LNCaP clone FGC (cell line): Measurements from ENCODE around the gene FADS2.

Experiments used
- DNase-seq: peaks from one replicate; pipeline ENCODE4 v3.0.0-alpha.2; 2011; ENCODE audit warnings: low read depth
- H3K4me3 ChIP-seq: 2 replicates; pipeline ENCODE4 v1.5.1; 2011; ENCODE audit warnings: mild to moderate bottlenecking, low read depth, low read length, control low read depth
- TF ChIP-seq, protein P1 (sequence below): IDR thresholded peaks from 2 replicates; pipeline ENCODE4 v1.5.1; 2012; ENCODE audit warnings: mild to moderate bottlenecking; ENCODE audit not compliant: control insufficient read depth, insufficient read depth; ENCODE audit errors: extremely low read depth

The FADS2 gene

DNA sequence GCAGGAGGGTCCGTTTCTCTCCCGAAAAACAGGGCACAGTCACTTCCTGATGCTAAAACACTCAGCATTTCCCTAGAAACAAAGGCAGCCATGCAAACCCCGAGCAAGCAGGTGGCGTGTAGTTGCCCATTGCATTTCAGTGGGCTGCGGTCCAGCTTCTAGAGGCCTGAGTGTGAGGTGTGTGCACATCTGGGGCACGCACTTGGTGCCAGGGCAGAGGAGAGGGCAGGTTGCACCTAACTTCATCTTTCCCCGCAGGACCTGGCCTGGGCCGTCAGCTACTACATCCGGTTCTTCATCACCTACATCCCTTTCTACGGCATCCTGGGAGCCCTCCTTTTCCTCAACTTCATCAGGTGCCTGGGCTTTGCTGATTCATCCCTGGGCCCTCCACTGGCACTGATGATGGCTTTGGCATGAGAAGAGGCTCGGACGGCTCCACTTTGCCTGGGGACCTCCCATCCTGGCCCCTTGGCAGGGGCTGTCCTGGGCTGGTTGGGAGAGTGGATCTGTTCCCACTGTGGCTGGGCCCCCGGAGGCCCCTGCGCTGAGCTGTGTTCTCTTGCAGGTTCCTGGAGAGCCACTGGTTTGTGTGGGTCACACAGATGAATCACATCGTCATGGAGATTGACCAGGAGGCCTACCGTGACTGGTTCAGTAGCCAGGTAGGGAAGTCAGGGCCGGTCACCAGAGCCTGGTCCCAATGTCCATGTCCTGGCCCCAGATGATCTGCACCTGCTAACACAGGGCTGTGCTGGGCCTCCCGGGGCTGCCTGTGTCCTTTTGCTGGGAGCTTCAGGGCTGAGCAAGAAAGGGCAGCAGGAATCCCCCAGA is 34.8 kb downstream of the FADS2 start:
- DNase-seq, result no peak
- TF ChIP-seq, protein P1, sequence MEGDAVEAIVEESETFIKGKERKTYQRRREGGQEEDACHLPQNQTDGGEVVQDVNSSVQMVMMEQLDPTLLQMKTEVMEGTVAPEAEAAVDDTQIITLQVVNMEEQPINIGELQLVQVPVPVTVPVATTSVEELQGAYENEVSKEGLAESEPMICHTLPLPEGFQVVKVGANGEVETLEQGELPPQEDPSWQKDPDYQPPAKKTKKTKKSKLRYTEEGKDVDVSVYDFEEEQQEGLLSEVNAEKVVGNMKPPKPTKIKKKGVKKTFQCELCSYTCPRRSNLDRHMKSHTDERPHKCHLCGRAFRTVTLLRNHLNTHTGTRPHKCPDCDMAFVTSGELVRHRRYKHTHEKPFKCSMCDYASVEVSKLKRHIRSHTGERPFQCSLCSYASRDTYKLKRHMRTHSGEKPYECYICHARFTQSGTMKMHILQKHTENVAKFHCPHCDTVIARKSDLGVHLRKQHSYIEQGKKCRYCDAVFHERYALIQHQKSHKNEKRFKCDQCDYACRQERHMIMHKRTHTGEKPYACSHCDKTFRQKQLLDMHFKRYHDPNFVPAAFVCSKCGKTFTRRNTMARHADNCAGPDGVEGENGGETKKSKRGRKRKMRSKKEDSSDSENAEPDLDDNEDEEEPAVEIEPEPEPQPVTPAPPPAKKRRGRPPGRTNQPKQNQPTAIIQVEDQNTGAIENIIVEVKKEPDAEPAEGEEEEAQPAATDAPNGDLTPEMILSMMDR, result no peak

GRCh38 chr11:61863548-61864081 is 35.5 kb downstream of the FADS2 start:
- H3K4me3 ChIP-seq, result no peak overlapping the region
- TF ChIP-seq, protein P1, result no peak
- no peak for DNase-seq

More for the DNA sequence above, 34.8 kb downstream of the FADS2 start:
- no peak overlapping the region for H3K4me3 ChIP-seq

GRCh38 chr11:61864814-61865775 is 37.0 kb downstream of the FADS2 start:
- H3K4me3 ChIP-seq, result no peak overlapping the region
- no peak for DNase-seq
- TF ChIP-seq, protein P1, result no peak

DNA sequence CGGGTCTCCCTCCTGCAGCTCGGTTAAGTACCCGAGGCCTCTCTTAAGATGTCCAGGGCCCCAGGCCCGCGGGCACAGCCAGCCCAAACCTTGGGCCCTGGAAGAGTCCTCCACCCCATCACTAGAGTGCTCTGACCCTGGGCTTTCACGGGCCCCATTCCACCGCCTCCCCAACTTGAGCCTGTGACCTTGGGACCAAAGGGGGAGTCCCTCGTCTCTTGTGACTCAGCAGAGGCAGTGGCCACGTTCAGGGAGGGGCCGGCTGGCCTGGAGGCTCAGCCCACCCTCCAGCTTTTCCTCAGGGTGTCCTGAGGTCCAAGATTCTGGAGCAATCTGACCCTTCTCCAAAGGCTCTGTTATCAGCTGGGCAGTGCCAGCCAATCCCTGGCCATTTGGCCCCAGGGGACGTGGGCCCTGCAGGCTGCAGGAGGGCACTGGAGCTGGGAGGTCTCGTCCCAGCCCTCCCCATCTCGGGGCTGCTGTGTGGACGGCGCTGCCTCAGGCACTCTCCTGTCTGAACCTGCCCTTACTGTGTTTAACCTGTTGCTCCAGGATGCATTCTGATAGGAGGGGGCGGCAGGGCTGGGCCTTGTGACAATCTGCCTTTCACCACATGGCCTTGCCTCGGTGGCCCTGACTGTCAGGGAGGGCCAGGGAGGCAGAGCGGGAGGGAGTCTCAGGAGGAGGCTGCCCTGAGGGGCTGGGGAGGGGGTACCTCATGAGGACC is 38.3 kb downstream of the FADS2 start:
- DNase-seq, result no peak
- TF ChIP-seq, protein P1, result no peak
- H3K4me3 ChIP-seq, result no peak overlapping the region

DNA sequence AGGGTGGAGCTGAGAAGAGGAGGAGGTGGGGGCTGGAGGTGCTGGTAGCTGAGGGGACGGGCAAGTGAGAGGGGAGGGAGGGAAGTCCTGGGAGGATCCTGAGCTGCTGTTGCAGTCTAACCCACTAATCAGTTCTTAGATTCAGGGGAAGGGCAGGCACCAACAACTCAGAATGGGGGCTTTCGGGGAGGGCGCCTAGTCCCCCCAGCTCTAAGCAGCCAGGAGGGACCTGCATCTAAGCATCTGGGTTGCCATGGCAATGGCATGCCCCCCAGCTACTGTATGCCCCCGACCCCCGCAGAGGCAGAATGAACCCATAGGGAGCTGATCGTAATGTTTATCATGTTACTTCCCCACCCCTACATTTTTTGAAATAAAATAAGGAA is 38.9 kb downstream of the FADS2 start:
- TF ChIP-seq, protein P1, result no peak
- H3K4me3 ChIP-seq, result no peak overlapping the region
- DNase-seq, result no peak
